ENCODE measurements around the gene POMGNT2.

- TF ChIP-seq POLR2A (IDR thresholded peaks at IDR 0.05; ENCODE audit: low read length) (no peak), GATA1 (IDR thresholded peaks at IDR 0.05; ENCODE audit: low read depth, low read length) (no peak)
These were observed 24.9 kb downstream of the POMGNT2 start for GRCh38 chr3:43080726-43081568.

All from erythroblast (primary cell).